SU-DHL-6 (cell line): ENCODE results near the gene LUC7L2.

Experiments
- EZH2phosphoT487 ChIP-seq: fragments of 200-600 bp; sonication (generic), shearing (Covaris generic); conservative IDR thresholded peaks from 2 replicates; pipeline ENCODE4 v1.6.1; 2018; ENCODE audit warnings: mild to moderate bottlenecking, antibody characterized with exemption, low read length, moderate library complexity, mixed read lengths
- TF ChIP-seq, protein P1 (sequence below): fragments of 200-600 bp; sonication (generic); IDR thresholded peaks from one replicate; pipeline ENCODE4 v1.5.1; 2017; ENCODE audit warnings: antibody characterized with exemption, mild to moderate bottlenecking, low read length, moderate library complexity; ENCODE audit not compliant: insufficient read depth, poor library complexity, severe bottlenecking

DNA sequence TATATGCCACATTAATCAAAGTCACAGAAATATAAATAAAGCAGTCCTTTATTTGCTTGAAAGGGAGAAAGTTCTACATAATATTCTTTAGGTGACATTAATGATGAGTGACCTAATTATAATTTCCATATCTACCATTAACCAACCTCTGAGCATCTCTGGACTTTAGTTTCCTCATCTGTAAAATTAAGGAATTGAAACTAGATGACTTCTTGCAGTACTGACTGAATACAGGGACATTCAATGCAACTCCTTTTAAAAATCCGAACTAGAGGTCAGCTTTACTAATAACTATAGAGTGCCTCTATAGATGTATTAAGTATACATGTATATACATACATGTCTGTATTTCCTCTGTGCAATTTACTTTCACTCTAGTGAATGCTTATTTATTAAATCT lies 14.7 kb upstream of the LUC7L2 start:
- TF ChIP-seq, protein P1, sequence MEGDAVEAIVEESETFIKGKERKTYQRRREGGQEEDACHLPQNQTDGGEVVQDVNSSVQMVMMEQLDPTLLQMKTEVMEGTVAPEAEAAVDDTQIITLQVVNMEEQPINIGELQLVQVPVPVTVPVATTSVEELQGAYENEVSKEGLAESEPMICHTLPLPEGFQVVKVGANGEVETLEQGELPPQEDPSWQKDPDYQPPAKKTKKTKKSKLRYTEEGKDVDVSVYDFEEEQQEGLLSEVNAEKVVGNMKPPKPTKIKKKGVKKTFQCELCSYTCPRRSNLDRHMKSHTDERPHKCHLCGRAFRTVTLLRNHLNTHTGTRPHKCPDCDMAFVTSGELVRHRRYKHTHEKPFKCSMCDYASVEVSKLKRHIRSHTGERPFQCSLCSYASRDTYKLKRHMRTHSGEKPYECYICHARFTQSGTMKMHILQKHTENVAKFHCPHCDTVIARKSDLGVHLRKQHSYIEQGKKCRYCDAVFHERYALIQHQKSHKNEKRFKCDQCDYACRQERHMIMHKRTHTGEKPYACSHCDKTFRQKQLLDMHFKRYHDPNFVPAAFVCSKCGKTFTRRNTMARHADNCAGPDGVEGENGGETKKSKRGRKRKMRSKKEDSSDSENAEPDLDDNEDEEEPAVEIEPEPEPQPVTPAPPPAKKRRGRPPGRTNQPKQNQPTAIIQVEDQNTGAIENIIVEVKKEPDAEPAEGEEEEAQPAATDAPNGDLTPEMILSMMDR: no peak
- no peak for TF ChIP-seq EZH2phosphoT487
